K562 (cell line): ENCODE data around the gene TXN. TPM values are rescaled to one million over a fixed set of nuclear protein-coding genes. Genes with fewer than 3 reads are reported as not detected.
A peak's percentile ranks its signal among the peaks of the same experiment; 100 is the strongest.

Experiments
- CTCFL ChIP-seq: IDR thresholded peaks from 2 replicates; pipeline ENCODE4 v1.6.1; 2011; ENCODE audit warnings: borderline replicate concordance, low read depth, mild to moderate bottlenecking, moderate library complexity, low read length; ENCODE audit not compliant: insufficient read depth, poor library complexity, severe bottlenecking
- ETV5 ChIP-seq: sonication (generic); formaldehyde crosslinking; IDR thresholded peaks from 2 replicates; pipeline ENCODE4 v1.4.0; 2020; ENCODE audit warnings: low read depth, mild to moderate bottlenecking, missing genetic modification reagents
- FOXK2 ChIP-seq, 2 experiments: fragments of 450-650 bp; IDR thresholded peaks in 1 of 2; conservative IDR thresholded peaks in 1 of 2; 2 replicates each; pipeline ENCODE4 v1.6.1; 2016; ENCODE audit warnings: low read depth in 2 of 2, mild to moderate bottlenecking in 1 of 2
- HES1 ChIP-seq: fragments of 450-650 bp; IDR thresholded peaks from 2 replicates; pipeline ENCODE4 v1.6.1; 2016; ENCODE audit warnings: low read depth, mild to moderate bottlenecking, moderate library complexity
- POLR2B ChIP-seq: fragments of 450-650 bp; IDR thresholded peaks from 2 replicates; pipeline ENCODE4 v1.6.1; 2018; ENCODE audit warnings: low read depth; ENCODE audit not compliant: partially characterized antibody
- PREB ChIP-seq: sonication (generic); formaldehyde crosslinking; IDR thresholded peaks from 2 replicates; pipeline ENCODE4 v1.8.1; 2023; ENCODE audit warnings: mild to moderate bottlenecking, missing genetic modification reagents
- SPI1 ChIP-seq: IDR thresholded peaks from 2 replicates; pipeline ENCODE4 v1.6.1; 2011; ENCODE audit warnings: low read depth, low read length, control low read depth, borderline replicate concordance
- TBP ChIP-seq: optimal IDR thresholded peaks from 2 replicates; pipeline ENCODE3; 2011; ENCODE audit warnings: low read depth, low read length, improper control_type of control experiment
- TSC22D4 ChIP-seq: fragments of 450-650 bp; IDR thresholded peaks from 2 replicates; pipeline ENCODE4 v1.6.1; 2016; ENCODE audit warnings: missing genetic modification characterization, missing biosample characterization, control low read depth
- ZFP1 ChIP-seq: fragments of 450-650 bp; formaldehyde crosslinking; IDR thresholded peaks from 2 replicates; pipeline ENCODE4 v1.4.0; 2020; ENCODE audit warnings: mild to moderate bottlenecking, mixed read lengths
- ZKSCAN8 ChIP-seq: fragments of 200-800 bp; sonication (Bioruptor generic); IDR thresholded peaks from 2 replicates; pipeline ENCODE4 v1.6.1; 2016; ENCODE audit warnings: missing genetic modification characterization, missing compliant biosample characterization
- ZMIZ1 ChIP-seq, 2 experiments: fragments of 150-350 bp in 1 of 2; IDR thresholded peaks; 2 replicates each; pipeline ENCODE4 v1.6.1; 2012 to 2016; ENCODE audit warnings: low read depth in 2 of 2, low read length in 2 of 2, mild to moderate bottlenecking in 1 of 2, moderate library complexity in 1 of 2
- ZNF263 ChIP-seq: sonication (generic); formaldehyde crosslinking; IDR thresholded peaks from 2 replicates; pipeline ENCODE4 v1.8.0; 2022; ENCODE audit warnings: mild to moderate bottlenecking, missing genetic modification reagents, borderline replicate concordance
- ZNF41 ChIP-seq: fragments of 250-450 bp; sonication (Bioruptor Pico); conservative IDR thresholded peaks from 2 replicates; pipeline ENCODE4 v1.4.0; 2020; ENCODE audit warnings: mild to moderate bottlenecking
- ZNF707 ChIP-seq: fragments of 250-450 bp; sonication (Bioruptor Pico); conservative IDR thresholded peaks from 2 replicates; pipeline ENCODE4 v1.8.0; 2022; ENCODE audit warnings: inconsistent platforms, mild to moderate bottlenecking, moderate library complexity
- polyA plus RNA-seq, 8 experiments: library from polyadenylated mRNA; depleted of rRNA in 4 of 8; stranded (reverse) in 5 of 8; unstranded in 3 of 8; fragments of >200 nt; fragmentation: Nextera tagmentation in 2 of 8; fragmentation: Illumina TruSeq in 1 of 8; extraction: Ambion mirVana in 2 of 8; extraction: Trizol in 1 of 8; gene quantifications; 2 replicates each; pipeline versions ENCODE4 v1.2.1 to v1.2.3, GENCODE V29; 2011 to 2014; ENCODE audit warnings: inconsistent platforms in 1 of 8, missing spikeins in 1 of 8
- total RNA-seq, 7 experiments: library from RNA; depleted of rRNA in 6 of 7; stranded (reverse); fragments of >200 nt in 6 of 7; fragmentation: Illumina TruSeq in 2 of 7; extraction: Trizol in 2 of 7; gene quantifications; 2 replicates each; pipeline versions ENCODE4 v1.2.1 to v1.2.3, GENCODE V29; 2011 to 2021; ENCODE audit warnings: low replicate concordance in 1 of 7

TXN gene
- total and polyA plus RNA-seq, 9 of the 15 experiments (the other 6 are each of a cell fraction or from before 2014, with no cell fraction given) = 272 to 1,596 (median 514) TPM

GRCh38 chr9:110256380-110257096, at the start of gene TXN (continued):
- TF ChIP-seq ZMIZ1 (IDR thresholded peaks at IDR 0.05; ENCODE audit: low read depth in 2 of 2, low read length in 2 of 2) (peak in 1 of 2 experiments; percentile 29; a peak in 1 of 4 replicates), TSC22D4 (tag) (no peak), HES1 (no peak), TBP (peak; percentile 91), ZNF263 (CRISPR knock-in tag) (no peak), ZKSCAN8 (no peak), CTCFL (no peak), ZFP1 (CRISPR knock-in tag) (no peak), ZNF707 (CRISPR knock-in tag) (no peak), ZNF41 (no peak), SPI1 (no peak), FOXK2 (conservative IDR thresholded peaks at IDR 0.05 in 1 of 2, IDR thresholded peaks at IDR 0.05 in 1 of 2; ENCODE audit: low read depth in 2 of 2) (peak; percentile 92 to 95), PREB (CRISPR knock-in tag) (no peak), ETV5 (CRISPR knock-in tag) (peak; percentile 73; the same call in 1 of the 2 replicates), POLR2B (peak; percentile 69)
